Tibial artery (tissue), 4 donors: ENCODE data around the gene GLB1L3.

Source experiments
- DNase-seq, 2 donors: peaks; one replicate each; pipeline ENCODE4 v3.0.0-alpha.2; 2019
- H3K27ac ChIP-seq, 2 donors: fragments of 200-600 bp; sonication (generic) in 1 of 2; 1 replicate in 1 of 2; 2 replicates in 1 of 2; pipeline ENCODE4 v1.5.1; 2018 to 2019; ENCODE audit warnings: mild to moderate bottlenecking in 1 of 2
- H3K27me3 ChIP-seq, 2 donors: fragments of 200-600 bp; sonication (generic) in 1 of 2; one replicate each; pipeline versions ENCODE4 v1.5.1 to v1.6.0; 2016 to 2019
- H3K36me3 ChIP-seq, 3 donors: fragments of 200-600 bp; sonication (generic) in 2 of 3; one replicate each; pipeline ENCODE4 v1.5.1; 2016 to 2019; ENCODE audit warnings: mild to moderate bottlenecking in 2 of 3
- H3K4me1 ChIP-seq, 4 donors: fragments of 200-600 bp; sonication (generic) in 2 of 4; 1 replicate in 3 of 4; 2 replicates in 1 of 4; pipeline ENCODE4 v1.5.1; 2016 to 2019
- H3K4me3 ChIP-seq, 2 donors: fragments of 200-600 bp; sonication (generic) in 1 of 2; 1 replicate in 1 of 2; 2 replicates in 1 of 2; pipeline ENCODE4 v1.5.1; 2018 to 2019; ENCODE audit warnings: mild to moderate bottlenecking in 2 of 2
- H3K9me3 ChIP-seq, 3 donors: fragments of 200-600 bp; sonication (generic) in 1 of 3; one replicate each; pipeline ENCODE4 v1.5.1; 2016 to 2019
- intact Hi-C: fragments of 100-400 bp; cut with DNase I; formaldehyde crosslinking; loops from one replicate; pipeline ENCODE4 v1.15.0; 2023; ENCODE audit warnings: low total_unique reads
- TF ChIP-seq, protein P1 (sequence below), 2 experiments: fragments of 200-600 bp in 1 of 2; fragments of 450-650 bp in 1 of 2; IDR thresholded peaks; one replicate each; pipeline ENCODE4 v1.5.1; 2017 to 2019; ENCODE audit warnings: antibody characterized with exemption in 2 of 2, mild to moderate bottlenecking in 1 of 2, moderate library complexity in 1 of 2

Gene GLB1L3

DNA sequence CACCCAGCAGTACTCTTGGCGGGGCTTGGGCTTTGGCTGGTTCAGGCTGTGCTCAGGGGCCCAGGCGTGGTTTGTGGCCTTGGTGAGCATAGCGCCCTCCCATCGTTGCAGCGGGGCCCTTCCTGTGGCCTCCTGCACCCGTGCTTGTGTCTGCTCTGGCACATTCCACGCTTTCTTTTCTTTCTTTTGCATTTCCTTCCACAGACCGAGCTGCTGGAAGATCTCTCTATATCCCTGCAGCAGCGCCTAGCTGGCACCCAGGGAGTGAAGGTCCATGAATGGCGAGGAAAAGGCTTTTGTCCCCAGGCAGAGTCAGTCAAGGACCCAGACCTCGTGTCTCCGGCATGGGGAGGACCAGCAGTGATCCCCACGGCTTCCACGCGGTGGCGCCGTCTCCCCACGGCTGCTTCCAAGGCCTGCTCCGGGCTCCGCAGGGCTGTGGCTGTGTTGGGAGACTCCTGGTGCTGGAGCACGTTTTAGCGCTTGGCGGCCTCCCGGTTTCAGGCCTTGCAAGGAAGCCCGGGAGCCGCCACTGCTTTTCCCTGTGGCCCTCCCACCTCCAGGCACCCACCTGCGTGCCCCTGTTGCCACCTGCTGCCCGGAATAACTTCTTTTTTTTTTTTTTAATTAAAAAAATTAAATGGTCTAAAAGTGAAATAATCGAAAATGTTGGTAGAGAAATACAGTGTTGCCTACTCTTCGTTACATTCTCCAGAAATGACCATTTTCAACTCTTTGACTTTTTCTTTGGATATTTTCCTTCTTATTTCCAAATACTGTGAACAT lies 84.1 kb downstream of the GLB1L3 start:
- H3K36me3 ChIP-seq, result no peaks in the 10 kb centered on the region
- no peaks in the 10 kb centered on the region for H3K4me1 ChIP-seq
- no peak overlapping the region for H3K27ac ChIP-seq
- intact Hi-C loops, result no loop called here
- peak; percentile 57 to 74 for DNase-seq
- TF ChIP-seq, protein P1, sequence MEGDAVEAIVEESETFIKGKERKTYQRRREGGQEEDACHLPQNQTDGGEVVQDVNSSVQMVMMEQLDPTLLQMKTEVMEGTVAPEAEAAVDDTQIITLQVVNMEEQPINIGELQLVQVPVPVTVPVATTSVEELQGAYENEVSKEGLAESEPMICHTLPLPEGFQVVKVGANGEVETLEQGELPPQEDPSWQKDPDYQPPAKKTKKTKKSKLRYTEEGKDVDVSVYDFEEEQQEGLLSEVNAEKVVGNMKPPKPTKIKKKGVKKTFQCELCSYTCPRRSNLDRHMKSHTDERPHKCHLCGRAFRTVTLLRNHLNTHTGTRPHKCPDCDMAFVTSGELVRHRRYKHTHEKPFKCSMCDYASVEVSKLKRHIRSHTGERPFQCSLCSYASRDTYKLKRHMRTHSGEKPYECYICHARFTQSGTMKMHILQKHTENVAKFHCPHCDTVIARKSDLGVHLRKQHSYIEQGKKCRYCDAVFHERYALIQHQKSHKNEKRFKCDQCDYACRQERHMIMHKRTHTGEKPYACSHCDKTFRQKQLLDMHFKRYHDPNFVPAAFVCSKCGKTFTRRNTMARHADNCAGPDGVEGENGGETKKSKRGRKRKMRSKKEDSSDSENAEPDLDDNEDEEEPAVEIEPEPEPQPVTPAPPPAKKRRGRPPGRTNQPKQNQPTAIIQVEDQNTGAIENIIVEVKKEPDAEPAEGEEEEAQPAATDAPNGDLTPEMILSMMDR (IDR thresholded peaks at IDR 0.05), result peak; percentile 58 to 63
- no peaks in the 10 kb centered on the region for H3K9me3 ChIP-seq
- no peak overlapping the region for H3K4me3 ChIP-seq
- H3K27me3 ChIP-seq, result peaks cover 0 to 7% of the 10 kb centered on the region in 2 donors

DNA sequence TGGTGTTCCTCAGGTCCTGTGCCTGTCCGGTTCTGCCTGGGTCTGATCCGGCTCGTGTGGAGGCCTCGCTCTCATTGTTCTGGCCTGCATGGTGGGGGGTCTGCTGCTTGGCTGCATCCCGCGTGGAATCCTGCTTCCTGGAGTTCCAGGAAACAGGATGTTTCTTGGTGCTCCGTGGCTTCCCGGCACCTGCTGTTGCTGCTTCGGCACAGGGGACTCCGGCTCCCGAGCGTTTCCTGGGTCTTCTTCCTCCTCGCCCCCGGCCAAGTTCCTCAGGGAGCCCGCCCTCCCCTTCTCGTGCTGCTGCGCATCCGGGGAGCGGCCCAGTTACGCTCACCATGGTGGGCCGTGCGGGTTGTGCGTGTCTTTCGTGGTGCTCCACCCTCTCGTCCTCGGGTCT lies 85.5 kb downstream of the GLB1L3 start:
- no peak overlapping the region for H3K27ac ChIP-seq
- peak in 1 of 2 donors; percentile 58 for DNase-seq
- H3K9me3 ChIP-seq, result no peaks in the 10 kb centered on the region
- H3K4me1 ChIP-seq, result no peaks in the 10 kb centered on the region
- peaks cover 0 to 7% of the 10 kb centered on the region in 2 donors for H3K27me3 ChIP-seq
- intact Hi-C loops, result no loop called here
- H3K4me3 ChIP-seq, result no peak overlapping the region
- TF ChIP-seq, protein P1 (IDR thresholded peaks at IDR 0.05), result no peak
- no peaks in the 10 kb centered on the region for H3K36me3 ChIP-seq

DNA sequence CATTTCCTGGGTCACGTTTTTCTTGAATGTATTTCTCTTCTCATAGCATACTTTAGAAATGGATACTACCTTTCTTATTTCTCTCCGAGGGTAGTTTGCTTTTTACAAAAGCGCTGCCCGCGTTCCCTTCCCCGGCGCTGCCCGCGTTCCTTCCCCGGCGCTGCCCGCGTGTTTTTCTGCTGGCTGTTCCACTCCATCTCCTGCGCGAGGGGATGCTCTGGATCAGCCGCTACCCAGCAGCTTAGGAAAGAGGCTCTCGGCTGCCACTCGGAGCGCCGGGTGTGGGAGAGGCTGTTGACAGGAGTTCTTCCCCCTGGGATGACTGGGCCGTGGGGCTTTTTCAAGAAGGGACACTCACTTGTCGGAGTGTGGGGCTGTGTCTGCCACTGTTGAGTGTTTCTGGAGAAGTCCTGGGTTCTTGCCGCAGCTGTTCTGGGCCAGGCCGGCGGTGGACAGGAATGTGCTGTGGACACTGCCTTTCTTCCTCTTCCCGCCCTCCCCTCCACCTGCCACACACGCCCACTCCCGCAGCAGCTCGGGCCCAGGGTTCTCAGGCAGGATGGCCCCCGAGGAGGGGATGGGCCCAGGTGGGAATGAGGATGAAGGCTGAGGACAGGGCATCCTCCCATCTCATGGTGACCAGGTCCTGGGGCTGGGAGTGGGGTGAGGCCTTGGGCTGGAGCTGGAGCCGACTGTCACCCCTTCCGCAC lies 86.2 kb downstream of the GLB1L3 start:
- TF ChIP-seq, protein P1 (IDR thresholded peaks at IDR 0.05), result no peak
- Histone ChIP-seq H3K4me1 (no peaks in the 10 kb centered on the region), H3K27ac (no peak overlapping the region), H3K27me3 (peaks cover 0 to 7% of the 10 kb centered on the region in 2 donors), H3K4me3 (no peak overlapping the region), H3K36me3 (no peaks in the 10 kb centered on the region), H3K9me3 (no peaks in the 10 kb centered on the region)
- peak in 1 of 2 donors; percentile 47 for DNase-seq
- intact Hi-C loops, result no loop called here

DNA sequence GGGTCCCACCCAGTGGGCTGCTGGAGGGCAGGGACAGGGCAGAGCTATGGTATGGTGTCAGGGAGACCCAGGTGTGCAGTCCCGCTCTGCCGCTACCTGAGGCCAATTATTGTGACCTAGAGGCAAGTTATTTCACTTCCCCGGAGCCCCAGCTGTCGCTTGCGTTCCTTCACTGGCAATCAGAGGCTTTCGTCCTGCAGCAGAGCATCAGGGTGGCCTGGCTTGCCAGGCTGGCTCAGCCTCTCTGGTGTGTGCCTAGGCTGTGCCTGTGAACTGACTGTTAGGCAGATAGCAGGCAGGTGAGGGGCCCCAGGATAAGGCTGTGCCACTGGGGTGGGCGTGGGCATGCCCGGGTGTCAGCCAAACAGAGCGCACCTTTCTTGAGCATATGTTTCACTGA lies 87.0 kb downstream of the GLB1L3 start:
- H3K27ac ChIP-seq, result no peak overlapping the region
- H3K27me3 ChIP-seq, result peaks cover 0 to 7% of the 10 kb centered on the region in 2 donors
- DNase-seq, result peak in 1 of 2 donors; percentile 43
- TF ChIP-seq, protein P1 (IDR thresholded peaks at IDR 0.05), result no peak
- no peaks in the 10 kb centered on the region for H3K9me3 ChIP-seq
- intact Hi-C loops, result no loop called here
- no peak overlapping the region for H3K4me3 ChIP-seq
- no peaks in the 10 kb centered on the region for H3K36me3 ChIP-seq
- H3K4me1 ChIP-seq, result no peaks in the 10 kb centered on the region

DNA sequence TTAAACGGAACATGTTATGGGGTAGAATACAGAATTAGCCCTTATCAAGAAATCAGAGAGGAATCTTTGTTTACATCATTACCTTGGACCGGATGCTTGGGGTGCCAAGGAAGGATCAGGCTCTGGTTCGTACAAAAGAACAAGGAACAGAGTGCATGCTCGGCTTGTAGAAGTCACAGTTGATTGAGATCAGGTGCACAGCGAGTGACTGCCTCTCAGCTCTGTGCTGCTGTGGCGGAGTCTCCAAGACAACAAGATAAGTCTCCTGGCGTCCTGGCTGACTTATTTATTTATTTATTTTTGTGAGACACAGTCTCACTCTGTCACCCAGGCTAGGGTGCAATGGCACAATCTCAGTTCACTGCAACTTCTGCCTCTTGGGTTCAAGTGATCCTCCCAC lies 87.4 kb downstream of the GLB1L3 start:
- no peaks in the 10 kb centered on the region for H3K9me3 ChIP-seq
- H3K27me3 ChIP-seq, result peaks cover 0 to 7% of the 10 kb centered on the region in 2 donors
- intact Hi-C loops, result no loop called here
- DNase-seq, result peak in 1 of 2 donors; percentile 25
- H3K4me3 ChIP-seq, result no peak overlapping the region
- TF ChIP-seq, protein P1 (IDR thresholded peaks at IDR 0.05), result no peak
- H3K4me1 ChIP-seq, result no peaks in the 10 kb centered on the region
- H3K36me3 ChIP-seq, result no peaks in the 10 kb centered on the region
- no peak overlapping the region for H3K27ac ChIP-seq
